Right lobe of liver (tissue), 4 donors: ENCODE results near the gene ADAMTS2.

Experiments used
- CTCF ChIP-seq, 4 donors: fragments of 200-600 bp in 3 of 4; fragments of 450-650 bp in 1 of 4; IDR thresholded peaks; one replicate each; pipeline versions ENCODE4 v1.5.1 to v1.8.0; 2016 to 2022; ENCODE audit warnings: antibody characterized with exemption in 4 of 4, mild to moderate bottlenecking in 2 of 4
- POLR2A ChIP-seq: fragments of 450-650 bp; IDR thresholded peaks from one replicate; pipeline ENCODE4 v1.6.1; 2017; ENCODE audit warnings: antibody characterized with exemption, mild to moderate bottlenecking
- donor health status: DM: no; HTN: no; CAD: no.
- donor health status: DM: no; HTN: no; CAD: no.
- donor health status: DM: no; HTN: yes; CAD: no.

GRCh38 chr5:179345433-179346321 is at the start of gene ADAMTS2:
- TF ChIP-seq CTCF (IDR thresholded peaks at IDR 0.05) = no peak
- TF ChIP-seq POLR2A = no peak
